Glomerular visceral epithelial cell (primary cell): ENCODE data around the gene SCAMP5.

Source experiments
- DNase-seq: peaks from one replicate; pipeline ENCODE4 v3.0.0-alpha.2; 2016; ENCODE audit errors: extremely low spot score

Gene SCAMP5

GRCh38 chr15:74995182-74995778, at the start of gene SCAMP5:
Gene SCAMP5 (plus strand): TSS chr15:74995563. CDS start chr15:75011840, 16,277 bp downstream.
- peak; percentile 93 for DNase-seq

GRCh38 chr15:74950078-74950908, 45.1 kb upstream of the SCAMP5 start:
- peak; percentile 78 for DNase-seq

GRCh38 chr15:74951006-74951405, 44.4 kb upstream of the SCAMP5 start:
- no peak for DNase-seq

- DNase-seq: no peak
Observed at GRCh38 chr15:74954515-74954914, 40.8 kb upstream of the SCAMP5 start.

- DNase-seq: no peak
Observed at GRCh38 chr15:74955017-74955416, 40.3 kb upstream of the SCAMP5 start.

GRCh38 chr15:74955796-74956647, 39.3 kb upstream of the SCAMP5 start:
- no peak for DNase-seq

GRCh38 chr15:74956648-74957475, 38.5 kb upstream of the SCAMP5 start, which contains the start of gene RPP25:
Gene RPP25 (minus strand): TSS chr15:74956772. CDS start chr15:74956583, 189 bp downstream.
- DNase-seq: peak; percentile 68

- no peak for DNase-seq
Observed at GRCh38 chr15:74957476-74958035, 37.8 kb upstream of the SCAMP5 start.

GRCh38 chr15:74958320-74958907, 36.9 kb upstream of the SCAMP5 start:
- DNase-seq: peak; percentile 43

GRCh38 chr15:74958908-74959585, 36.3 kb upstream of the SCAMP5 start:
- no peak for DNase-seq

GRCh38 chr15:74959586-74959939, 35.8 kb upstream of the SCAMP5 start:
- DNase-seq: no peak

- no peak for DNase-seq
Observed at GRCh38 chr15:74960286-74960685, 35.1 kb upstream of the SCAMP5 start.

- no peak for DNase-seq
Observed at GRCh38 chr15:74960995-74961588, 34.3 kb upstream of the SCAMP5 start.

GRCh38 chr15:74961616-74962015, 33.7 kb upstream of the SCAMP5 start:
- DNase-seq: no peak

GRCh38 chr15:74962219-74962618, 33.1 kb upstream of the SCAMP5 start:
- DNase-seq: no peak

- DNase-seq: no peak
Observed at GRCh38 chr15:74962671-74963070, 32.7 kb upstream of the SCAMP5 start.

GRCh38 chr15:74963213-74963612, 32.1 kb upstream of the SCAMP5 start:
- DNase-seq: no peak

- peak; percentile 30 for DNase-seq
Observed at GRCh38 chr15:74964794-74965193, 30.6 kb upstream of the SCAMP5 start.

GRCh38 chr15:74967670-74968069, 27.7 kb upstream of the SCAMP5 start:
- DNase-seq: no peak

GRCh38 chr15:74976159-74976558, 19.2 kb upstream of the SCAMP5 start:
- DNase-seq: no peak
